HG03196 (cell line): ENCODE measurements around the gene JPT1.

Source experiments
- ATAC-seq: cut with Tn5 transposase; IDR thresholded peaks from one replicate; pipeline ENCODE4 v1.9.1; 2021; ENCODE audit not compliant: unreplicated experiment

Gene JPT1

DNA sequence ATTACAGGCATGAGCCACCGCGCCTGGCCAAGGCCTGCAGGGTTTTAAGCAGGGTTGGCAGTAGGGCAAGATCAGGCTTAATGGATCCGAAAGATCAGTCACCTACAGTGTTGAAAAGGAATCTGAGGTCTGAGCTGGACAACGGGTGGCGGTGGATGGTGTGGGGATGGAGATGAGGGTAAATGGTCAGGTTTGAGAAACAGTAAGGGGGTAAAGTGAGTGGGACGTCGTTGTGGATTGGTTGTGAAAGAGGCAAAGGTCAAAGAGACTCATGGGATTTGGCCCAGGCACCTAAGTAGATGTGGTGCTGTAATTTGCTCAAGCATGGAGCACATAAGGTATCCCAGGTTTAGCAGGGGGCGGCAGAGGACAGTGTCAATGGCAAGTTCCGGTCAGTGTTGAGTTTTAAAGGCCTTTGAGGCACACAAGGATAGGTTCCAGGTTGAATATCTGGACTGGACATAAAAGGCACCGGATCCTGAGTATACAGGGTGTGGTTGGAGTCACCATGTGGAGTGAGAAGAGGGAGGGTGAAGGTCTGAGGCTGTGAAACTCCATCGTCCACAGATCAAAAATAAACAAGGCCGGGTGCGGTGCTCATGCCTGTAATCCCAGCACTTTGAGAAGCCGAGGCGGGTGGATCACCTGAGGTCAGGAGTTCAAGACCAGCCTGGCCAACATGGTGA is 67.7 kb downstream of the JPT1 start:
- ATAC-seq = no peak
